Measurements from ENCODE around the gene ARHGAP42.

The ARHGAP42 gene

GRCh38 chr11:100761841-100762240 is 74.8 kb downstream of the ARHGAP42 start:
- no peak for DNase-seq

DNA sequence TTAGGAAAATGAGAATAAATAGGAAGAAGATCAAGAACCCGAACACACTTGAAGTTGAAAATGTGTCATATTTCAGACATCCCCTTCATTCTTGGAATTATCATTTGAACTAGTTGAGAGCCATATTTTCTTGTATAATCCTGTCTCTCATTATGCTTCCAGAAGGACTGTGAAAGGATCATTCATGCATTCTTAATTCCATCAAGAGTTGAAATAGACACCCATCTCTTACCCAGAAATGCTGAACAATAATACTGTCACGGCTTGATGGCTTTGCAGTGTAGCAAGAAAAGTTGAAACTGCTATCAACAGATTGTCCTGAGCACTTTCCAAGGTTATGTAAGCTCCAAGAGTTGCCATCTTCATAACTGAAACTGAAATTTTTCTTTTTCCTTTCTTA is 79.7 kb downstream of the ARHGAP42 start:
- no peak for DNase-seq

DNA sequence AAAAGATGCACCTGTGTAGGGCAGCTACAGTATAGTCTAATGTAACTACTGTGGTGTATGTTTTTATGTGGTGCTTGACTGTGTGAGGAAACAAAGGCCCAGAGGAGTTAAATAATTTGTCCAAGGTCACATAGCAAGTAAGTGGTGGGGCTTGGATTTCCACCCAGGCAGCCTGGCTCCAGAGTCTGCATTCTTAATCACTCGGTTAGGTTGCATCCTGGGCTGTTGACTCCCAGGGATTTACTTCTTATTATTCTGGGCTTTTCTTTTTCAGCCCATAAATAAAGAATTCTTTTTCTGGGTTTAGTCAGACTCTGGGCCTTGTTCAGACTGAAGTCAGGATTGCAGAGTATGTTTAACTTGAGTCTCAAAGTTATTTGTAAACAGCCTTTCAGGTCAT is 82.1 kb downstream of the ARHGAP42 start:
- DNase-seq = no peak

- no peak for DNase-seq
Observed at GRCh38 chr11:100769617-100770016, 82.5 kb downstream of the ARHGAP42 start.

- DNase-seq = no peak
Observed at GRCh38 chr11:100774132-100774531, 87.0 kb downstream of the ARHGAP42 start.

GRCh38 chr11:100774859-100775258 is 87.8 kb downstream of the ARHGAP42 start:
- DNase-seq = no peak

DNA sequence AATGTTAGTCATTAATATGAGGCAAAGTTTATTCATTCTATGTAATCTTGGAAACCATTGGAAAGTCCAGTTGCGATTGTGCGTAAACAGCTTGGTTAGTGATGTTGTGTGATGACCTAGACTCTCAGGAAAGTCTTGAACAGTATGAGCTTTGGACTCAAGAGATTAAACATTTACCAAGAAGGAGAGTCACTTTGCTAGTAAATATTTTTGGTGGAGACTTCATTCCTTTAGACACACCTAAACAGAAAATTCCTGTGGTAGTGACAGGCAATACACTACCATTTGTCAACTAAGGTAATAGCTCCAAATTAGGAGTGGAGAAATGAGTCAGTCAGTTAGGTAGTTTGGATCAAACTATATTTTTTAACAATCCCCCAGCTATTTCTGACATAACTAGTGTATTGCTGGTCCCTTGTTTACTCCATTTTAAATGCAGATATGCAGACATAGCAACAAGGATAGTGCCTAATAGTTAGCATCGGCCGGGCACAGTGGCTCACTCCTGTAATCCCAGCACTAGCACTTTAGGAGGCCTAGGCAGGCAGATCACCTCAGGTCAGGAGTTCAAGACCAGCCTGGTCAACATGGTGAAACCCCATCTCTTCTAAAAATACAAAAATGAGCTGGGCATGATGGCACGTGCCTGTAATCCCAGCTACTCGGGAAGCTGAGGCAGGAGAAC is 89.3 kb downstream of the ARHGAP42 start:
- no peak for DNase-seq

DNA sequence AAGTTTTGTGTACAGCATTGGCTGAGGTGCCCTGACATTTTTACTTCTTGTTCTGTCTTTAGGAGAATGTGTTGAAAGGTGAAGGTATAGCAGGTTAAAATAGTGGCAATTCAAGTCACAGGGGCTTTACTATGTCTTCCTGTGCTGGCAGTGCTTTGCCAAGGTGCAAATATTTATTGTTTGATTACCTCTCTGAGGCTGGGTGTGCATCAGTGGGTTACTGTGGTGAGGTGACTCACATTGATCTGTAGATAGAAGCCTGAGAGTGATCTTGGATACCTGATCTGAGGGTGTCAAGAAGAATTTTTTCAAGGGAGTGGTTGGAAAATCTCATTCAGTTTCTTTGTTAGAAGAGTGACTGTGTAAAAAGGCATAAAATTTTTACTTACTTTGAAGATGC is 90.0 kb downstream of the ARHGAP42 start:
- no peak for DNase-seq

DNA sequence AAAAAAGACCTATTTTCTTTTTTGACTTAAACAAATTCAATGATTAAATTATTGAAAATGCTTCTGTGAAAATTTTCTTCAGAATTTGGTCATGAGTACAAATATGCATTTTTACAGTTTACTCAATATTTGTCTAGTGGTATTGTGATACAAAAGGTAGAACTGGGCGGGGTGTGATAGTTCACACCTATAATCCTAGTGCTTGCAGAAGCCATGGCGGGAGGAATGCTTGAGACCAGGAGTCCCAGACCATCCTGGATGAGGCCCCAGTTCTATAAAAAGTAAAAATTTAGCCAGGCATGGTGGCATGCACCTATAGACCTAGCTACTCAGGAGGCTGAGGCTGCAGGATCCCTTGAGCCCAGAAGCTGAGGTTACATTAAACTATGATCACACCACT is 90.6 kb downstream of the ARHGAP42 start:
- DNase-seq = no peak

DNA sequence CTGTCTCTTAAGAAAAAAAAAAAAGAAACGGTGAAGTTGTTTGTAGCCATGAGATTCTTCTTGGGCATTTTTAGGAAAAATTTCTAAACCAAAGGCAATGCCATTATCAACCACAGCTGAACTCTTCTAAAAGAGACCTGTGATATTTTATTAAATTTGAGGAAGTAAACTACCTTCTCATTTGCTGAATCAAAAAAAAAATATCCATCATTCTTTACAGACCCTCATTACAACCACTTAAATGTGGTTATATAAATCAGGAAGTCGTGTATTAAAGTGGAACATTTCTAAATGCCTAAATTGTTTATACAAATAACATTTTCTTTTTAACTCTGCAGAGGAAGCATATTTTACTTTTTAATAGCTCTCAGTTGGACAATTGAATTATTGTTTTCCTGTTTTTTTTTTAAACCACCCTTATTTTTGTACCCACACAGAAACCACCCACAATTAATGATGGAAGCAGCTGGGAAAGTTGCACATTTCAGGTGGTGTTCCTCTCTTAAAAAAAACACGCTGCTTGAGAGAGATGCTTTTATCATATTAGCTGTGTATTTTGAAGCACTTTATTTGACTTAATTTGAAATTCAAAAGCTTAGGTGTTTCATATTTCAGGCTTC is 91.2 kb downstream of the ARHGAP42 start:
- no peak for DNase-seq

DNA sequence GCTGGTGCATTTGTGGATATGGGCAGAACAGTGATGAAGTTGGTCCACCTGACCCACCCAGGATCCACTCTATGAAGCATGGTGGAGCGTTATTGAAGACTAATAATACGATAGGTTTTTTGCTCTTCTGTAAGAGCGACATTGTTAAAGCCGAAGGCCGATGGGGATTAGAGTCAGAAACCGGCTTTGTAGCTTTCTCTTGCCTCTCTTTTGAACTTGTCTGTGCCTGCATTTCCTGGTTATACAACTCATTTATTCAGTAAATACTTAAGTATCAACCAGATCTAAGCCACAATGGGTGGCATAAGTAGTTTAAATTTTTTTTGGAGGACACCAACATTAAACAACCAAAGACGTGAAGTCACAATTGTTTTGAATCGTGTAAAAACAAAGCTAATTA is 93.4 kb downstream of the ARHGAP42 start:
- no peak for DNase-seq

DNA sequence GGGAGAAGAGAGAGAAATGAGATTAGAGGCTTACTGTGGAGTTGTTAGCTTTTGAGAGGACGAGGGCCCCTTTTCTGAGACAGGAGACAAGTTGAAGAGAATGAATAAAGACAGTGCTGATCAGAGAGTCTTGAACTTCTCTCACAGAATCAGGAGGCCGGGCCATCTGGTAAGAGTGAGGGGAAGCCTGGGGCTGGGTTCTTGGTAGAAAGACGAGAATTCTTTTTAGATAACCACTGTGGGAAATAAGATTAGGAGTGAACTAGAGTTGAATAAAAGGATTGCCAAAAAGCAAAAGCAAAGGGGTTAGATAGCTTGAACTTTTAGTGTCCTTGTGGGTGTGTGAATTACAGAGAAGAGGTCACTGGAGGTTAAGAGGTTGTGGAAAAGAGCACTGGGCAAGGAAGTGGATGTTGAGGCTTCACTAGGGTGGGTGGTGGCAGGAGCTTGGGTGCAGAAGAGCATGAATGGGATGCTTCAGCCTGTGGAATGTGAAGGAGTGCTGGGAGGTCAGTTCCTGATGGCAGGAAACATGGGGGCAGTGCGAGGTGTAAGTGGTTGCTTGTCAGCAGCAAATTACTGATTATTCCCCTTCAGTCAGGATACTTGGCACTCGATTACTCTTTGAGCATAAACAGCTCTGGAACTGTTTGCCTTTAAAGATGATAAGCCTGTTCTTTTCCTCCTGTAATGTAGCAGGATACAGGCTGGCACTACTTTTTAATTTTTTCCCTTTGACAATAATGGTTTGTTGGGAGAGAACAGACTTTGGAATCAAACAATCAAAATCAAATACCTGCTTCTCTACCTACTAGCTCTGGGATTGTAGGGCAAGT is 98.3 kb downstream of the ARHGAP42 start:
- DNase-seq = no peak

DNA sequence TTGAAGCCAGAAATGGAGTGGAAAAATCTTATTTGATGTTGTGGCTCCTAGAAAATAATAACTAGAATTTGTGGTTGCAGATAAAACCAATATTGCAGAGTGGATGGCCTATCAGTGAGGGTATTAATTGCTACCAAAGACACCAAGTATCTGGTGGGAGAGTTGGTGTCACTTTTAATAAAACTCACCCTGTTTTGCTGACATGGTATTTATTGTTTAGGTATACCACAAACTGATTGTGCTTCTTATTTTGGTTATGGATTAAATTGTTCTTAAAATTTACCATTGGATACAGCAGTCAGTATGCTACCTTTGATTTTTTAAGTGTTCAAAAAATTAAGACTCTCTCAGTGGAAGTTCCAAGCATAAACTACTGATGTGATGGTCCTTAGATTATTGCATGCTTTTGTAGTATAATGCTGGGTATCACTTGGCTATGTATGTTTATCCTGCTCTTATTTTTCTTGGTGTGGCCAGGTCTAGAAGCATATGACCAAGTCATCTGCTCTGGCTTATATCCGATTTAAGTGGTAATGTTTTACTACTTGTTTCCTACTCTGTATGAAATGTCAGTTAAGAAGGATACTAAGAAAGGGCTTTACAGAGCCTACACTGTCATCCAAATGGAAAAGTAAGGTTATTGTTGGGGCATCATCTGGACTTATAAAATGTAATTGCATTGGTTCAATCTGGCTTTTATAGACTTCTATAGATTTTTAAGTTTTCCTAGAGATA is 101.6 kb downstream of the ARHGAP42 start:
- DNase-seq = no peak

DNA sequence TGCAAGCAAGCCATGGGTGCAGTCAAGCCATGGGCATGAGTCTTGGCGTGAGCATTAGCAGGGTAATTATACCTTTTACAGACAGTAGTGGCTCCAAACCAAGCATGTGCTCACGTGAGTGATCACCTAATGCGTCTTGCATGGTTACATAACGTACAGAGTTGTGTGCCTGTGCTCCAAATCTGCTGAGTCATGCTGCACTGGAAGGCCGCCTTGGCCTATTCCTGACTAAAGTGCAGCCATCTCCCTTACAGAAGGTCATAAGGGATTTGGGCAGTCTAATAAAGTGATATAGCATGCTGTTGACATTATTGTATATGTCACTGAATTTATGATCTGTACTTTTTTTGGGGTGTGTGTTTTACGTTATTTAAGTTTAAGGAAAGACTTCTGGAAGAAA is 102.4 kb downstream of the ARHGAP42 start:
- no peak for DNase-seq

GRCh38 chr11:100790073-100790472 is 103.0 kb downstream of the ARHGAP42 start:
- no peak for DNase-seq

DNA sequence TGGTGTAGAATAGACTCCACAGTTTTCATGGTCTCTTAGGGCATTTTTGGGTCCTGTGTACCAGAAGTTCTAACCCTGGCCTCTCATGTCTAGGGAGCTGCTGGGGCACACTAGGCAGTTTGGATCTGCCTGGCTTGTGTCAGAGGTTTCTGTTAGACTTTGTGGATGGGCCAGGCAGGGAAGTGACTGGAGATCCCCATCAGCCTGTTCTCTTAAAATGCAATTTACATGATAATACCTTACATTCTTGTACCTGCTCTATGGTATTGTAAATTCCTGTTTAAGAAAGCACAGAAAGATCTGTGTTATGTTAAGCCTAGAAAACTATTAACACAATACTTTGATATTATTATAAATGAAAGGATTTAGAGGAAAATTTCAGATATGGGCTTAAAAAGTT is 104.0 kb downstream of the ARHGAP42 start:
- DNase-seq = no peak

DNA sequence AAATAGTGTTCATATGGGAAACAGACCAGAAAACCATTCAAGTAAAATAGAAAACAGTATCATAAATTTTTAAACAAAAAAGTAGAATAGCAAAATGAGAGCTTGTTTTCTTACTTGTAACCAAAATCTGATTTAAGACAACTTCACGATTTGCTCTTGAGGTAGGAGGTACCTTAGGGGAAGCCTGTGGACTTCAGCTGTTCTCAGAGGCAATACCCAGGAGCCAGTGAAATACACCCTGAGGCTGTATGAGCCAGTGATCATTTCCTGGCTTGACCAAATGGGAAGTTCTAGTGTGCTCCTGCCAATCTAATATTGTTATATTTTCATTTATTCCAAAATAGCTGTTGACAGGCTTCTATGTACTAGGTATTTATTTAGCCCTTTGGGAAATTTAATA is 104.8 kb downstream of the ARHGAP42 start:
- DNase-seq = no peak

DNA sequence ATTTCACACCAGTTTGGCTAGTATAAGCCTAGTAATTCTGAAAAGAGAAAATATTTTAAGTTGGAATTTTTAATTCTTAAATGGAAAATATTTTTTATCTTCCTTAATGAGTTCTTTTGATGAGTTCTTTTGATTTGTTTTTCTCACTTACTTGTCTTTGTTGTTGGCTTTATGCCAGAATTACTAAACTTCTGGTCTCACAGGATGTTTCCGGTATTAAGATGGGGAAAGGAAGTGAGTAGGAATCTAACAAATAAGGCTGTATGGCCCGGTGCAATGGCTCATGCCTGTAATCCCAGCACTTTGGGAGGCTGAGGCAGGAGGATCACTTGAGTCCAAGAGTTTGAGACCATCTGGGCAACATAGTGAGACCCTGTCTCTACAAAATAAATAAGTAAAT is 106.4 kb downstream of the ARHGAP42 start:
- no peak for DNase-seq

DNA sequence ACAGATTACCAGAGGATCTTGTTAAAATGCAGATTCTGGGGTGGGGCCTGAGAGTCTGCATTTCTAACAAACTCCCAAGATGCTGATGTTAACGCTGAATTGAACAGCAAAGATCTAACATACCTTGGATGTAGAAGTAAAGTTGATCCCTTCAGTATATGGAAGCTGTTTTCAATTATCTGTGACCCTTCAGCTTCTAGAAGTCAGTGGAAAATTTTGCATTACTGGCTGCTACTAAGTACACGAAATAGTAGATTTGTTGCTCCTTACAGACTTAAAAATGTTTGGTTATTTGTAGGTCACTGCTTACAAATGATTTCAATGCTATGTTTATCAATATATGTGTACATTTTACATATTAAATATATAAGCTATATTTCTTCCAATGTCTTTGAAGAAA is 107.4 kb downstream of the ARHGAP42 start:
- no peak for DNase-seq

GRCh38 chr11:100799445-100799844 is 112.4 kb downstream of the ARHGAP42 start:
- no peak for DNase-seq

- DNase-seq = no peak
Observed at GRCh38 chr11:100800202-100800601, 113.1 kb downstream of the ARHGAP42 start.

- DNase-seq = no peak
Observed at GRCh38 chr11:100801225-100801999, 114.3 kb downstream of the ARHGAP42 start.
